Skeletal muscle satellite cell (primary cell): ENCODE measurements around the gene NAA60.

Experiments
- H3K27me3 ChIP-seq: 2 replicates; pipeline ENCODE4 v1.7.0; 2013; ENCODE audit warnings: low read length; ENCODE audit not compliant: control insufficient read depth, insufficient read depth
- H3K36me3 ChIP-seq: 2 replicates; pipeline ENCODE4 v1.7.0; 2013; ENCODE audit warnings: mild to moderate bottlenecking, control low read depth, low read length; ENCODE audit not compliant: insufficient read depth
- H3K4me1 ChIP-seq: 2 replicates; pipeline ENCODE4 v1.7.0; 2013; ENCODE audit warnings: low read length; ENCODE audit not compliant: control insufficient read depth, insufficient read depth
- H3K4me2 ChIP-seq: 2 replicates; pipeline ENCODE4 v1.7.0; 2013; ENCODE audit warnings: mild to moderate bottlenecking, low read length
- H3K4me3 ChIP-seq: 2 replicates; pipeline ENCODE4 v1.7.0; 2013; ENCODE audit warnings: low read length
- H3K9ac ChIP-seq: 2 replicates; pipeline ENCODE4 v1.7.0; 2013; ENCODE audit warnings: mild to moderate bottlenecking, low read depth, low read length, moderate library complexity
- H3K9me3 ChIP-seq: replicated peaks from 2 replicates; pipeline ENCODE4 v1.7.0; 2013; ENCODE audit warnings: mild to moderate bottlenecking, control low read depth, low read length

The NAA60 gene

DNA sequence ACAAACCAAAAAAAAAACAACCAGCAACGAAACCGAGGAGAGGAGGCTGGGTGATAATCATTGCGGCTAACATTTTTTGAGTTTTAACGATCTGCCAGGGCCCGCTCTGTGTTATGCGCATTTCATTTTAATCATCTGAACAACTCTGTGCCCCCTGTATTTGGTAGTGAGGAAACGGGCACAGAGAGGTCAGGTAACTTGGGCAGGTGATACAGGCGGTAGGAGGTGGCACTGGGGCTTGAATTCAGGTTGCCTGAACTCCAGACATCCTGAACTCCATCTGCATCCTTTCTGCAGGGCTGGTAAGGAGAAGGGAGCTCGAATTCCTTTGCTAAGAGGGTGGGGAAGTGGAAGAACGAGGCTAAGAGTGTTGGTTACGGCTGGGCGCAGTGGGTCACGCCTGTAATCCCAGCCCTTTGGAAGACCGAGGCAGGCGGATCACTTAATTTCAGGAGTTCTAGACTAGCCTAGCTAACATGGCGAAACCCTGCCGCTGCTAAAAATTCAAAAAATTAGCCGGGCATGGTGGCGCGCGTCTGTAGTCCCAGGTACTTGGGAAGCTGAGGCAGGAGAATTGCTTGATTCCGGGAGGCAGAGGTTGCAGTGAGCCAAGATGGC, 58.4 kb downstream of the NAA60 start:
- Histone ChIP-seq H3K9me3 (no peaks in the 10 kb centered on the region), H3K9ac (peak overlapping the region; percentile 87), H3K4me2 (peak overlapping the region; percentile 86), H3K4me3 (peak overlapping the region; percentile 95), H3K36me3 (peaks cover 5% of the 10 kb centered on the region), H3K27me3 (no peaks in the 10 kb centered on the region), H3K4me1 (peaks cover 10% of the 10 kb centered on the region)

DNA sequence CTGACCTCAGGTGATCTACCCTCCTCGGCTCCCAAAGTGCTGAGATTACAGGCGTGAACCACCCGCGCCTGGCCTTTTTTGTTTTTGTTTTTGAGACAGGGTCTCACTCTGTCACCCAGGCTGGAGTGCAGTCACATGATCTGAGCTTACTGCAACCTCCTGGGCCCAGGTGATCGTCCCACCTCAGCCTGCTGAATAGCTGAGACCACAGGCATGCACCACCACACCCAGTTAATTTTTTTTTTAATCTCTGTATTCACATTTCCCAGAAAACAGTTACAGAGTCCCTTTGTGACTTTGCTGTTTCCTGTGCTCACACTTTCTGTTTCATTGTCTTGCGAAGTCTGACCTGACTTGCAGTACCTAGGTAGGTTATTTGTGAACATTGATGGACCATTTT, 60.0 kb downstream of the NAA60 start:
- H3K9ac ChIP-seq, result no peak overlapping the region
- H3K4me3 ChIP-seq, result no peak overlapping the region
- no peak overlapping the region for H3K4me2 ChIP-seq
- H3K36me3 ChIP-seq, result peaks cover 11% of the 10 kb centered on the region
- H3K9me3 ChIP-seq, result no peaks in the 10 kb centered on the region
- peaks cover 10% of the 10 kb centered on the region for H3K4me1 ChIP-seq
- no peaks in the 10 kb centered on the region for H3K27me3 ChIP-seq

DNA sequence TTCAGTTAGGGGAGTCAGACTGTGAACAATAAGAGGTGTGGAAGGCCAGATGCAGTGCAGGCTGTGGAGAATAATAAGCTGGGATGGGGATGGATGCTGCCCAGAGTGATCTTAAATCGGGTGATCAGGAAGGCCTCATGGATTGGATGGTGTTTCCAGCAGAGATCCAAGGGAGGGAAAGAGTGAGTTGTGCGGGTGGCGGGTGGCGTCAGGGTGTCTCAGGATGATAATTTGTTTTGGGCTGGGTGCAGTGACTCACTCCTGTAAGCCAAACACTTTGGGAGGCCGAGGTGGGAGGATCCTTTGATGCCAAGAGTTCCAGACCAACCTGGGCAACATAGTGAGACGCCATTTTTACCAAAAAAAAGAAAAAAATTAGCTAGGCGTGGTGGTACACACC, 65.3 kb downstream of the NAA60 start:
- H3K36me3 ChIP-seq, result peaks cover 30% of the 10 kb centered on the region
- no peaks in the 10 kb centered on the region for H3K4me1 ChIP-seq
- no peak overlapping the region for H3K4me3 ChIP-seq
- no peak overlapping the region for H3K9ac ChIP-seq
- H3K27me3 ChIP-seq, result no peaks in the 10 kb centered on the region
- H3K9me3 ChIP-seq, result no peaks in the 10 kb centered on the region
- no peak overlapping the region for H3K4me2 ChIP-seq

DNA sequence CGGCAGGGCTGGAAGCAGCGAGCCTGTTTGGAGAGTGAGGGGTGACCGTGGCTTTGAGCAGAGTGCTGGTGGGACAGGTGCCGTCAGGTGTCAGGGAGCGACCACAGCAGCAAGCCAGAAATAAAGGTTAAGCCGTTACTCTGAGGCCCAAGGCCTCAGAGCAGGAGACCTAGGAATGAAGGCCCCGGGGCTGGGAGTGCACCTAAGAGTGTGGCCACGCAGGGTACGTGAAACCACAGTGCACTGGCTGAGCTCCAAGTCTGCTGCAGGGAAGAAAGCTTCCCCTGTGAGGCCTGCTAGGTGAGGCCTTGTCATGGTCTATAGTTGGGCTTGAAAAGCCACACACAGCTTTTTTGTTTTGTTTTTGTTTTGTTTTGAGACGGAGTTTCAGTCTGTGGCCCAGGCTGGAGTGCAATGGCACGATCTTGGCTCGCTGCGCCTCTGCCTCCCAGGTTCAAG, 66.0 kb downstream of the NAA60 start:
- Histone ChIP-seq H3K36me3 (peaks cover 37% of the 10 kb centered on the region), H3K4me2 (no peak overlapping the region), H3K27me3 (no peaks in the 10 kb centered on the region), H3K4me1 (no peaks in the 10 kb centered on the region), H3K9me3 (no peaks in the 10 kb centered on the region), H3K4me3 (no peak overlapping the region), H3K9ac (no peak overlapping the region)

DNA sequence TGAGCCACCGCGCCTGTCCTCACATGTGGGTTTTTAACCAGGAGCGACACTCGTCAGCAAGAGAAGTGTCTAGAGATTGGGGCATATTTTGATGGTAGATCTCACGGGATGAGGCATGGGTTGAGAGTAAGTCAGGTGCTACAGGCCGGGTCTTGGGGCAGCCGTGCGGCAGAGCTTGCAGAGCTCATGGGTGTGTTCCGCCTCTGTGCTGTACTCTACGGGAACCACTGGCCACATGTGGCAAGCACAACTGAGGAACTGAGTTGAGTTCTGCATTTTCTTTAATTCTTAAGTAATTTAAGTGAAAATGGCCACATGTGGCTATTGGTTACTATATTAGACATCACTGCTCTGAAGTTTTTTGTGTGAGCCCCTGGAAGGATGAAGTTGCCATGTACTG, 66.9 kb downstream of the NAA60 start:
- Histone ChIP-seq H3K36me3 (peaks cover 37% of the 10 kb centered on the region), H3K4me1 (no peaks in the 10 kb centered on the region), H3K27me3 (no peaks in the 10 kb centered on the region), H3K9ac (no peak overlapping the region), H3K4me3 (no peak overlapping the region), H3K9me3 (no peaks in the 10 kb centered on the region), H3K4me2 (no peak overlapping the region)

DNA sequence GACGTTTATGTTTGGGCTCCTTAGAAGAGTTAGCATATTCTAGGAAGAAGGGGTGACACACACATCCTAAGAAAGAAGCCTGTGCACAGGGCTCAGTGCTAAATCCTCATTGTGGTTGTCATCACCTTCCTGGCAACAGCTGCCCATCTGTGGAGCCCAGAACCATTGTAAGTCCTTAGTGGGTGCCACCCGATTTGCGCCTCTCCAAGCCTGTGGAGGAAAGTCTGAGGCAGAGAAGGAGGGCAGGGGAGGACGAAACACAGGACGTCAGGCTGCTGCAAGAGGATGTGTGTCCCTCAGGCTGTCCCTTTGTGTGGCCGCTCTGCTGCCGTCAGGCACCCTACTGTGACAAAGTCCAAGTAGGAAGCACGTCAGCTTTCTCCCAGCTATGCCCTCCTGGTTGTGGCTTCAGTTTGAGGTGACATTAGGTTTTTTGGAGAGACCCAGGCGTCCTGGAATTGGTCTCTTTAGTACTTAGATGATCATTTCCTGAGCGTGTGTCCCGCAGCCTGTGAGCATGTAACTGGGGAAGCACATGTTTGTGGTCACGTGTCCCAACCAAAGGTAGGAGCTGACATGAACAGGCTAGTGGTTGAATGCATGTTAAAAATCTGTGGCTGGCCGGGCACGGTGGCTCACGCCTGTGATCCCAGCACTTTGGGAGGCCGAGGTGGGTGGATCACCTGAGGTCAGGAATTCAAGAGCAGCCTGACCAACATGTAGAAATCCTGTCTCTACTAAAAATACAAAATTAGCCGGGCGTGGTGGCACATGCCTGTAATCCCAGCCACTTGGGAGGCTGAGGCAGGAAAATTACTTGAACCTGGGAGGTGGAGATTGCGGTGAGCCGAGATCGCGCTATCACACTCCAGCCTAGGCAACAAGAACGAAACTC, 68.1 kb downstream of the NAA60 start:
- Histone ChIP-seq H3K4me1 (no peaks in the 10 kb centered on the region), H3K9ac (no peak overlapping the region), H3K27me3 (no peaks in the 10 kb centered on the region), H3K9me3 (no peaks in the 10 kb centered on the region), H3K4me3 (no peak overlapping the region), H3K4me2 (no peak overlapping the region), H3K36me3 (peaks cover 40% of the 10 kb centered on the region)

DNA sequence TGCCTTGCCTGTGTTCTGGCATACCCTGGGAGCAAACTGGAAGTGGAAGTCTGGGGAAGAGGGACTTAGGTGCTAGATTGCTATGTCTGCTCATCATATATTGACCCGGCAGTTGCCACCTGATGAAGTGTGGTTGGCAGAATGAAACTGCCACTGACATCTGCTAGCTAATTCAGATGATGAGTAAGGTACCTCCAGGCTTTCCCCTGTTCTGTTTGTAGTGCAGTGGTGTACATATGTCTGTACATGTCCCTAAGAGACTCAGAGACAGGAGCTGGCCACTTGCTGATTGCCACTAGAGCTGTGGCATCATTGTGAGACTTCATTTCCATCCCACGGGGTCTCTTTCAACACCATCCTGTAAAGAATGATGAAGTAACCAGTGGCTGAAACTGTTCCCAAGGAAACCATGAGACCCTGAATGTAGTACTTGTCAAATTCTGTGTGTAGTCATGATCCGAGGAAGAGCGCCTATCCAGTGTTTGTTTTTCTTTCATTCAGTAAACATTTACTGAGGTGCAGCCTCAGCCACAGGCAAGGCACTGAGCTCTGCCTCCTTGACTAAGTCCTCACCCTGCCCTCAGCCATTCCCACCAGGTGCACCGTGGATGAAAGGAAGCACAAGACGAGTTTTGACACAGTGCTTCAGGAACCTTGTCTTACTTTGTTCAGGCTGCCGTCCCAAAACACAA, 70.6 kb downstream of the NAA60 start:
- H3K9me3 ChIP-seq, result no peaks in the 10 kb centered on the region
- H3K4me2 ChIP-seq, result no peak overlapping the region
- H3K9ac ChIP-seq, result no peak overlapping the region
- no peak overlapping the region for H3K4me3 ChIP-seq
- no peaks in the 10 kb centered on the region for H3K4me1 ChIP-seq
- no peaks in the 10 kb centered on the region for H3K27me3 ChIP-seq
- H3K36me3 ChIP-seq, result peaks cover 35% of the 10 kb centered on the region

DNA sequence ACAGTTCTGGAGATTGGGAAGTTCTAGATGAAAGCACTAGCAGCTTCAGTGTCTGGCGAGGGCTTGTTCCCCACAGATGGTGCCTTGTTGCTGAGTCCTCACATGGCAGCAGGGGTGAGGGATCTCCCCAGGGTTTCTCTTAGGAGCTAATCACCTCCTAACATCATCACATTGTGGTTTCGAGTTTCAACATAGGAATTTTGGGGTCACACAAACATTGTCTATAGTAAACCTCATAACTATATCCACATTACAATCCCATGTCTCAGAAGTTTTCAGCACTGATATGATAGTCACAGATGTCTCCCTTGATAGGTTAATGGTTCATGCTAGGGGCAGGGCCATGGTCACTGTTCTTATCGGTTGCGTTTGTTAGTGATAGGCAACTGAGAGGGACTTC, 71.1 kb downstream of the NAA60 start:
- H3K36me3 ChIP-seq, result peaks cover 35% of the 10 kb centered on the region
- no peaks in the 10 kb centered on the region for H3K4me1 ChIP-seq
- no peaks in the 10 kb centered on the region for H3K27me3 ChIP-seq
- H3K9ac ChIP-seq, result no peak overlapping the region
- no peak overlapping the region for H3K4me3 ChIP-seq
- H3K4me2 ChIP-seq, result no peak overlapping the region
- no peaks in the 10 kb centered on the region for H3K9me3 ChIP-seq

DNA sequence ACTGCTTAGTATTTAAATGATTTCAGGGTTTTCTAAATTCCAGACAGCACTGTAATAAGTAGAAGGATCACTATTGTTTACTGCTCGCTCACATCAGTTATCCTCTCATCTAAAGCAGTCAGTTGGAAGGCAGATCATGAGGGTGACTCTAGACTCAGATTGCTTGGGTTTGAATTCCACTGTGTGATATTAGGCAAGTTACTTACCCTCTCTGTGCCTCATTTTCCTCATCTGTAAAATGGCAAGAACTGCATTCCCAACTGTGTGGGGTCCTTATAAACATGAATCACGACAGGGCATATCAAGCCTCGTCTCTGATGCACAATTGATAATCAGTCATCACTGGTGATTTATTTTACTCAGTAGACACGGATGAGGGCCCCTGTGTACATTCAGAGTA, 72.4 kb downstream of the NAA60 start:
- Histone ChIP-seq H3K36me3 (peaks cover 31% of the 10 kb centered on the region), H3K9me3 (no peaks in the 10 kb centered on the region), H3K4me3 (no peak overlapping the region), H3K9ac (no peak overlapping the region), H3K4me2 (no peak overlapping the region), H3K4me1 (no peaks in the 10 kb centered on the region), H3K27me3 (no peaks in the 10 kb centered on the region)

DNA sequence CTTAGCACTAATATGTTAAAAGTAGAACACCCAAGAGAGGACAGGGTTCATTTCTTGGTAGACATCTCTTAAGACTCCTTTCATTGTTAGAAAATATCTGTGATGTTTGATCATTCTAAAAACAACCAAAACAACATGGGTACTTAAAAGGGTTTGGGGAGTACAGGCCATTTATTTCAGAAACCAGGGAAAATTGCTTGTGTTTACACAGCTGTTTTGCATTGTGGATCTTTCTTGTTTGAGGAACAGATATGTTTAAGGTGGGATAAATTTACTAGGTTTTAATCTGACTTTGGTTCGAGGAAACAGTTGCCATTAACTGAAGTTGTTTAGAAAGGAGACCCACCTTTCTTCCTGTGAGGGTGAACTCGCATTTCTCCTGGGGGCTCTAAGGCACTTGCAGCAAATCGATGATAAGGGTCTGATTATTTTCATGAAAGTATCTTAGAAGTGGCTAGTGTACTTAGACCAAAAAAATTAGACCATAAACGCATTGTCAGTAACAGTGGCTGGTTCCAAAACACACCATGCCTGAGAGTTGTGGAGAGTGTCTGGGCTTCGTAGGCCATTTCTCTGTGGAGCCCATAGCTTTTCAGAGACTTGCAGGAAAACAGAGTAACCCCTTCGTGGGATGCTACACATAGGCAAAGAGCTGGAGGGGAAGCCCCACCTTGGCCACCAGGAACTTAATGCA, 75.0 kb downstream of the NAA60 start:
- peaks cover 27% of the 10 kb centered on the region for H3K36me3 ChIP-seq
- H3K4me1 ChIP-seq, result no peaks in the 10 kb centered on the region
- no peak overlapping the region for H3K4me2 ChIP-seq
- no peak overlapping the region for H3K4me3 ChIP-seq
- no peaks in the 10 kb centered on the region for H3K9me3 ChIP-seq
- no peaks in the 10 kb centered on the region for H3K27me3 ChIP-seq
- H3K9ac ChIP-seq, result no peak overlapping the region

DNA sequence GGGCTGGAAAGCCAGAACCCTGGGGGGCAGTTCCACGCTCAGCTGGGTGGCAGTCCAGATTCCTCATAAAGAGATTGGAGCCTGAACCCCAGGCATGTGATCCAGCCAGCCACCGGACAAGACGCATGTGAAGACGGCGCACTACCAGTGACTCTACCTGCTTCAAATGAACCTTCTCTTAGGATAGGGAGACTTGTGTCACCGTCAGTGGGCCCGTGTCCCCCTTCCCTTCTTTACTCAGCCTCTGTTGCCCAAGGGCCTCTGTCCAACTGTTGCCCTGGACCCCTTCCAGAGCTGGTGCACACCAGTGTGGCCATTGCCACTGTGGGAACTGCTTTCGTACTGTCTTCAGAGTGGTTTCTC, 75.5 kb downstream of the NAA60 start:
- H3K4me3 ChIP-seq, result no peak overlapping the region
- peaks cover 27% of the 10 kb centered on the region for H3K36me3 ChIP-seq
- no peak overlapping the region for H3K4me2 ChIP-seq
- H3K4me1 ChIP-seq, result no peaks in the 10 kb centered on the region
- no peak overlapping the region for H3K9ac ChIP-seq
- H3K27me3 ChIP-seq, result no peaks in the 10 kb centered on the region
- no peaks in the 10 kb centered on the region for H3K9me3 ChIP-seq
